Glutamatergic neuron (in vitro differentiated cells): ENCODE results near the gene MYCBPAP. TPM values are rescaled to one million over a fixed set of nuclear protein-coding genes. Genes with fewer than 3 reads are reported as not detected.

ENCODE experiments used
- DNase-seq: peaks from one replicate; pipeline ENCODE4 v3.0.0; 2022
- H3K27ac Mint-ChIP-seq: one replicate; pipeline ENCODE4 v1.8.0; 2020; ENCODE audit warnings: mild to moderate bottlenecking, mixed read lengths, inconsistent platforms; ENCODE audit not compliant: unreplicated experiment
- H3K27me3 Mint-ChIP-seq: one replicate; pipeline ENCODE4 v1.8.0; 2020; ENCODE audit warnings: mild to moderate bottlenecking, moderate library complexity, mixed read lengths, inconsistent platforms; ENCODE audit not compliant: unreplicated experiment
- H3K36me3 Mint-ChIP-seq: one replicate; pipeline ENCODE4 v1.8.0; 2020; ENCODE audit warnings: mild to moderate bottlenecking, mixed read lengths, inconsistent platforms; ENCODE audit not compliant: unreplicated experiment
- H3K4me1 Mint-ChIP-seq: one replicate; pipeline ENCODE4 v1.8.0; 2020; ENCODE audit warnings: mild to moderate bottlenecking, low read depth, mixed read lengths, inconsistent platforms; ENCODE audit not compliant: unreplicated experiment
- H3K4me3 Mint-ChIP-seq: one replicate; pipeline ENCODE4 v1.8.0; 2020; ENCODE audit warnings: mild to moderate bottlenecking, mixed read lengths, inconsistent platforms; ENCODE audit not compliant: unreplicated experiment
- H3K9me3 Mint-ChIP-seq: one replicate; pipeline ENCODE4 v1.8.0; 2020; ENCODE audit warnings: mild to moderate bottlenecking, moderate library complexity, mixed read lengths, inconsistent platforms; ENCODE audit not compliant: unreplicated experiment
- CTCF ChIP-seq: fragments of 200-600 bp; sonication (generic); IDR thresholded peaks from one replicate; pipeline ENCODE4 v1.5.0; 2021; ENCODE audit not compliant: partially characterized antibody, unreplicated experiment
- total RNA-seq: library from RNA; stranded (reverse); fragmentation: NEBNext Ultra II Directional; extraction: Animal tissue kit (Norgen Biotek cat#: 25700); gene quantifications from one replicate; pipeline ENCODE4 v1.2.1, GENCODE V29; 2021; ENCODE audit not compliant: unreplicated experiment

Gene MYCBPAP
- total RNA-seq, 1 donor from 2014 or later, result 2.5 TPM

GRCh38 chr17:50561746-50562141, 53.5 kb downstream of the MYCBPAP start:
- TF ChIP-seq CTCF, result no peak
- Mint-ChIP-seq H3K4me3 (no peak overlapping the region), H3K9me3 (peaks cover 6% of the 10 kb centered on the region), H3K27ac (no peak overlapping the region), H3K27me3 (peaks cover 18% of the 10 kb centered on the region), H3K36me3 (no peaks in the 10 kb centered on the region), H3K4me1 (peaks cover 34% of the 10 kb centered on the region)
- no peak for DNase-seq

- TF ChIP-seq CTCF, result no peak
- no peak for DNase-seq
- Mint-ChIP-seq H3K9me3 (peaks cover 6% of the 10 kb centered on the region), H3K27ac (no peak overlapping the region), H3K36me3 (no peaks in the 10 kb centered on the region), H3K4me3 (peak overlapping the region; percentile 50), H3K27me3 (peaks cover 20% of the 10 kb centered on the region), H3K4me1 (peaks cover 28% of the 10 kb centered on the region)
Measured at GRCh38 chr17:50562242-50563091, 54.2 kb downstream of the MYCBPAP start.

- Mint-ChIP-seq H3K36me3 (no peaks in the 10 kb centered on the region), H3K4me3 (peak overlapping the region; percentile 5), H3K9me3 (peaks cover 6% of the 10 kb centered on the region), H3K27ac (no peak overlapping the region), H3K27me3 (peaks cover 23% of the 10 kb centered on the region), H3K4me1 (peaks cover 26% of the 10 kb centered on the region)
- no peak for TF ChIP-seq CTCF
- no peak for DNase-seq
Measured at GRCh38 chr17:50563092-50563511, 54.9 kb downstream of the MYCBPAP start.

GRCh38 chr17:50564916-50565315, 56.7 kb downstream of the MYCBPAP start:
- no peak for TF ChIP-seq CTCF
- no peak for DNase-seq
- peaks cover 21% of the 10 kb centered on the region for H3K27me3 Mint-ChIP-seq
- H3K27ac Mint-ChIP-seq, result no peak overlapping the region
- H3K4me3 Mint-ChIP-seq, result no peak overlapping the region
- H3K4me1 Mint-ChIP-seq, result peaks cover 24% of the 10 kb centered on the region
- peaks cover 4% of the 10 kb centered on the region for H3K9me3 Mint-ChIP-seq
- no peaks in the 10 kb centered on the region for H3K36me3 Mint-ChIP-seq
